Measurements from ENCODE around the gene AKNA. TPM values are rescaled to one million over a fixed set of nuclear protein-coding genes. Genes with fewer than 3 reads are reported as not detected.

Gene AKNA
- total RNA-seq, 2 experiments from 2014 or later = 107 to 118 TPM

DNA sequence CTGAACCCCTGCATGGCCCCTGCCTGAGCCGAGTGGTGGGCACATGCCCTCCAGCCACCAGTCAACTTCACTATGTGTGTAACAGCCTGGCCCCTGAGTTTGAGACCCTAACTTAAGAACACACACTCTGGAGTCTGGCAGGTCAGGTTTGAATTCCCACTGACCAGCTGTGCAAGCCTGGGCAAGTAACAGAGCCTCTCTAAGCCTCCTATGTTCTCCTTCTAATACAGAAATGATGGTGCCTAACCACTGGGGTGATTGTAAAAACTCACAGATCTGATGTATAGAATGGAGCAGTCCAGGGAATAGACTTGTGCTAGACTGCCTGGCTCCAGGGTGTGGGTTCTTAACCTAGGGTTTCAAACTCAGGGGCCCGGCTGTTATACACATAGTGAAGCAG lies 16.7 kb upstream of the AKNA start:
- Mint-ChIP-seq H3K4me3 (no peak overlapping the region), H3K36me3 (ENCODE audit: low read depth) (no peaks in the 10 kb centered on the region), H3K27ac (no peak overlapping the region), H3K27me3 (ENCODE audit: low read depth) (no peaks in the 10 kb centered on the region), H3K4me1 (ENCODE audit: low read depth) (peaks cover 5% of the 10 kb centered on the region), H3K9me3 (no peaks in the 10 kb centered on the region)
- DNase-seq = no peak
- intact Hi-C loops (cut with micrococcal nuclease) = loop anchor here (2.0 kb wide), 1 partner anchor 610 kb away; no protein-coding TSS in a partner anchor
- CTCF ChIA-PET = interaction anchor here (0.5 to 5.5 kb wide), 18 partner anchors 9 to 610 kb away, joined by 3 to 133 read pairs (median 10); partner anchors contain the start of gene ATP6V1G1

DNA sequence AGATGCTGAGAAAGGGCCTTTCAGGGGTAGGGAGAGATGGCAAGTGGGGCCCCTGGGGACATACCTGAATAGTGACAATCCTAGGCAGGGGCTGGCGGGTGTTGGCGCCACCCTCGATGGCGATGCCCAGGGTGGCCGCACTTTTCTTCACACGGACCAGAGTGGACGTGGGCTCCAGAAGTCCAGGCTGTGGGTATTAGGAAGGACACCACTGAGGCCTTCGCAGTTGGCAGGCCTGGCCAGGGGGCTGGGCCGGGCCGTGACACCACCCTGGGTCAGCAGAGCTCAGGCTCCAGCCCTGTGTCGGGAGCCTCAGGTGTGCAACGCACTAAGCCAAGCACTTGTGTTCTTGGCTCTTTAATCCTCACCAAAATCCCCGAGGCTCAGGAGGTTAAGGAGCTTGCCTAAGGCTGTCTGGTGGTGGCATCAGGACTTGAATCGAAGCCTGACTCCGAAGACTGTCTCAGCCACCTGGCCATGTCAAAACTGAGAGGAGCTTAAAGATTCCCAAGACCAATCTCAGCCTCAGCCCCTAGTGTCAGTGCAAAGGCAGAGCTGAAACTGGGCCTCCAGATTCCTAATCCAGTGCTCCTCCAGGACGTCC lies 15.5 kb upstream of the AKNA start:
- Mint-ChIP-seq H3K36me3 (ENCODE audit: low read depth) (no peaks in the 10 kb centered on the region), H3K4me3 (no peak overlapping the region), H3K27ac (no peak overlapping the region), H3K9me3 (no peaks in the 10 kb centered on the region), H3K27me3 (ENCODE audit: low read depth) (no peaks in the 10 kb centered on the region), H3K4me1 (ENCODE audit: low read depth) (peaks cover 5% of the 10 kb centered on the region)
- intact Hi-C loops (cut with micrococcal nuclease) = no loop called here
- CTCF ChIA-PET = interaction anchor here (0.5 to 5.2 kb wide), 5 partner anchors 19 to 259 kb away, joined by 3 to 32 read pairs (median 19); no protein-coding TSS in a partner anchor
- DNase-seq = no peak

DNA sequence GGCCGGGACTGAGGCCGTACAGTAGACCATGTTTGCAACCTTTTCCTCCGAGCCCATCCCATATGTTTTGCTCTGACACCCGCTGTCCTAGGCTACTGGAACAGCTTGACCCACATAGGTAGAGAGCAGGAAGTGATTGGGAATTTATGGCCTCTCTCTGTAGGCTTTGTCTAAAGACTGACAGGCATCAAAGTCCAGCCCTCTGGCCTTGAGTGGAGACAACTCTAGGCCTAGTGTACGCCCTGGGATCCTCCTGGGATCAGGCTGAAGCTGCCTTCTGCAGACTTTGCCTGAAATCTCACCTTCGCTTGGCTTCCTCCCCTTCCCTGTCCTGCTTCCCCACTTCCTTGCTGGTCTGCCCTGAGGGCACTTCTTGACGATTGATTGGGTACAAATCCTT lies 13.6 kb upstream of the AKNA start:
- CTCF ChIA-PET = interaction anchor here (1.5 to 2.7 kb wide), 2 partner anchors 106 to 251 kb away, joined by 6 to 19 read pairs; no protein-coding TSS in a partner anchor
- H3K27me3 Mint-ChIP-seq (ENCODE audit: low read depth) = no peaks in the 10 kb centered on the region
- H3K27ac Mint-ChIP-seq = no peak overlapping the region
- H3K36me3 Mint-ChIP-seq (ENCODE audit: low read depth) = peaks cover 10% of the 10 kb centered on the region
- no peak for DNase-seq
- intact Hi-C loops (cut with micrococcal nuclease) = no loop called here
- H3K9me3 Mint-ChIP-seq = no peaks in the 10 kb centered on the region
- peaks cover 20% of the 10 kb centered on the region for H3K4me1 Mint-ChIP-seq (ENCODE audit: low read depth)
- no peak overlapping the region for H3K4me3 Mint-ChIP-seq

DNA sequence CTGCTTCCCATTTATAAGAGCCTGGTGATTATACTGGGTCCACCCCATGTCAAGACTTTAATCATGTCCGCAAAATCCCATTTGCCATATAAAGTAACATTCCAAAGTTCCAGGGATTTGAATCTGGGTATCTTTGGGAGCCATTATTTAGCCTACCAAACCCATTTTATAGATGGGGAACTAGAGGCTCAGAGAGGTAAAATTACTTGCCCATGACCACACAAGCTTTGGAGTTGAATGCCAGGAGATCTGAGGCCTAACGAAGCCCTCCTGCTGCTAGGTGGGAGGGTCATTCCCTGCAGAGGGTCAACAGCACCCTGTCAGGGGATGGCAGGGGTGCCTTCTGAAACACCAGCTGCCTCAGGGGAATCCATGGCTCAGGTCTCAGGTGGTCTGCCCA lies 13.0 kb upstream of the AKNA start:
- intact Hi-C loops (cut with micrococcal nuclease) = no loop called here
- CTCF ChIA-PET = interaction anchor here (1.1 to 1.5 kb wide), 2 partner anchors 107 to 254 kb away, joined by 3 to 6 read pairs; no protein-coding TSS in a partner anchor
- Mint-ChIP-seq H3K36me3 (ENCODE audit: low read depth) (peaks cover 15% of the 10 kb centered on the region), H3K4me3 (no peak overlapping the region), H3K27ac (no peak overlapping the region), H3K9me3 (no peaks in the 10 kb centered on the region), H3K27me3 (ENCODE audit: low read depth) (no peaks in the 10 kb centered on the region), H3K4me1 (ENCODE audit: low read depth) (peaks cover 25% of the 10 kb centered on the region)
- no peak for DNase-seq

DNA sequence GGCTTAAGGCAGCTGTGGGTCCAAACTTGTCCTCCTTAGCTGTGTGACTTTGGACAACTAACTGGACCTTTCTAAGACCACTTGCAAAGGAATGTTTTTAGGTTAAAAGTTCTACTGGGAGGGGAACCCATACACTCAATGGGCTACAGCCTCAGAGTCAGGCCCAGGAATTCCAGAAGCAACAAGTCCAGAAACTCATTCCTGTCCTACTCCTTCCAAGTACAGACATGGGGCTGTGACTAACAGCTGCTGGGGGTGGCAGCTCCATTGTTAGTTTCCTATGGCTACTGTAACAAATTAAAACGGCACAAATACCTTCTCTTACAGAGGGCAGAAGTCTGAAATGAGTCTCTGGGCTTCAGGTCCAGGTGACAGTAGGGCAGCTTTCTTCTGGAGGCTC lies 12.4 kb upstream of the AKNA start:
- H3K9me3 Mint-ChIP-seq = no peaks in the 10 kb centered on the region
- peaks cover 26% of the 10 kb centered on the region for H3K4me1 Mint-ChIP-seq (ENCODE audit: low read depth)
- H3K27me3 Mint-ChIP-seq (ENCODE audit: low read depth) = no peaks in the 10 kb centered on the region
- H3K27ac Mint-ChIP-seq = no peak overlapping the region
- H3K36me3 Mint-ChIP-seq (ENCODE audit: low read depth) = peaks cover 18% of the 10 kb centered on the region
- DNase-seq = no peak
- CTCF ChIA-PET = interaction anchor here (1.1 to 1.5 kb wide), 3 partner anchors 107 to 255 kb away, joined by 3 to 6 read pairs (median 6); no protein-coding TSS in a partner anchor
- no peak overlapping the region for H3K4me3 Mint-ChIP-seq
- intact Hi-C loops (cut with micrococcal nuclease) = no loop called here

DNA sequence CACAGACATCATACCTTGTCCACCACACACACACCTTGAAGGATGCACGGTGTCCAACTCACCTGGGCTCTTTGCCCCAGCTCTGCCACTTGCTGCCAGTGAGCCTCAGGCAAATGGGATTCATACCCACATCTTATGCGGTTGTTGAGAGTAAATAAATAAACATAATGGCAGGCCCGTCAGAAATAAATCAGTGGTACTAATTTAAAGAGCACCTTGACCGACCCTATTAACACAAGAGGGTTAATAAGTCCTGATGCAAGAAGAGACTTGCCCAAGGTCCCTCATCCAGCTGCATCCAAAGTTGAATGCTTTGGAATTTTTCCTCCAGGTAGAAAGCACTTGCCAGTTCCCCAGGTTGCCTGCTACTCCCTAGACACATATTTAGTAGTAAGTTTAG lies 11.6 kb upstream of the AKNA start:
- H3K27ac Mint-ChIP-seq = no peak overlapping the region
- DNase-seq = no peak
- H3K9me3 Mint-ChIP-seq = no peaks in the 10 kb centered on the region
- intact Hi-C loops (cut with micrococcal nuclease) = loop anchor here (10.0 kb wide), 1 partner anchor 245 kb away; the partner anchor contains the start of gene COL27A1
- no peak overlapping the region for H3K4me3 Mint-ChIP-seq
- peaks cover 34% of the 10 kb centered on the region for H3K4me1 Mint-ChIP-seq (ENCODE audit: low read depth)
- CTCF ChIA-PET = interaction anchor here (1.2 kb wide), 1 partner anchor 254 kb away, joined by 6 read pairs; no protein-coding TSS in a partner anchor
- H3K27me3 Mint-ChIP-seq (ENCODE audit: low read depth) = no peaks in the 10 kb centered on the region
- peaks cover 23% of the 10 kb centered on the region for H3K36me3 Mint-ChIP-seq (ENCODE audit: low read depth)

DNA sequence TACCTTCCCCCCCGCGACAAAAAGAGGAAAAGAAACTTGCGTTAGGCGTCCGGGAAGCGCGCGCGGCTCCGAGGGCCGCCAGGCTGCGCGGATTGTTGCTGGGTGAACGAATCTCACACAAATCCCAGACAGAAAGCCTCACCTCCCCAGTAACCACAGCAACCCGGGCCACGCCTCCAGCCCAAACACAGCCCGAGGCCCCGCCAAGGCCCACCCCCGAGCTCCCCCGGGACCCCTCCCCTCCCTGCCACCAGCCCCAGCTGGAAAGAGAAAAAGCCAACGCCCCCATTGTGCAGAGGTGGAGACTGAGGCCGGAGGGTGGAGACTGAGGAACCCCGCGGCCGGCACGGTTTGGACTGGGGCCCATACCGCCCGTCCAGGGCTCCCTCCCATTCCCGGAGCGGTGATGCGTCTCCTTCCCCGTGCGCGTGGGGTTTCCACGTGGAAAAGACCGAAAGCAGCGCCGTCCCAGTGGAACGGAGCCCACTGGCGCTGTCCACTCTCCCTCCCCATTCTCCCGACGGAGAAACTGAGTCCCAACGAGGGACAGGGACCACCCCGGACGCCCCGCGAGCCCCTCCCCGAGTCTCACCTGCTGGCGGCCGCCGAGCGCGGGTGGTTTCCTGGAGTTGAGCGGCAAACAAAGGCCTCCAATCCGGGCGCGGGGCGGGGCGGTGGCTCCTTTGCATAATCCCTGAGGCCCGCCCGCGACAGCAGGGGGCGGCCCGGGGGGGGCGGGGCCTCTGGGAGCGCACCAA lies 10.2 kb upstream of the AKNA start:
- Mint-ChIP-seq H3K27me3 (ENCODE audit: low read depth) (no peaks in the 10 kb centered on the region), H3K36me3 (ENCODE audit: low read depth) (peaks cover 27% of the 10 kb centered on the region), H3K4me1 (ENCODE audit: low read depth) (peaks cover 46% of the 10 kb centered on the region), H3K9me3 (no peaks in the 10 kb centered on the region), H3K4me3 (peak overlapping the region; percentile 94), H3K27ac (peak overlapping the region; percentile 86)
- CTCF ChIA-PET = interaction anchor here (0.6 to 3.3 kb wide), 6 partner anchors 7 to 274 kb away, joined by 3 to 25 read pairs (median 4); partner anchors contain the start of gene AKNA
- intact Hi-C loops (cut with micrococcal nuclease) = loop anchor here (1.0 to 10.0 kb wide), 7 partner anchors 13 to 243 kb away; partner anchors contain the start of genes ATP6V1G1 and COL27A1
- peak; percentile 97 for DNase-seq

DNA sequence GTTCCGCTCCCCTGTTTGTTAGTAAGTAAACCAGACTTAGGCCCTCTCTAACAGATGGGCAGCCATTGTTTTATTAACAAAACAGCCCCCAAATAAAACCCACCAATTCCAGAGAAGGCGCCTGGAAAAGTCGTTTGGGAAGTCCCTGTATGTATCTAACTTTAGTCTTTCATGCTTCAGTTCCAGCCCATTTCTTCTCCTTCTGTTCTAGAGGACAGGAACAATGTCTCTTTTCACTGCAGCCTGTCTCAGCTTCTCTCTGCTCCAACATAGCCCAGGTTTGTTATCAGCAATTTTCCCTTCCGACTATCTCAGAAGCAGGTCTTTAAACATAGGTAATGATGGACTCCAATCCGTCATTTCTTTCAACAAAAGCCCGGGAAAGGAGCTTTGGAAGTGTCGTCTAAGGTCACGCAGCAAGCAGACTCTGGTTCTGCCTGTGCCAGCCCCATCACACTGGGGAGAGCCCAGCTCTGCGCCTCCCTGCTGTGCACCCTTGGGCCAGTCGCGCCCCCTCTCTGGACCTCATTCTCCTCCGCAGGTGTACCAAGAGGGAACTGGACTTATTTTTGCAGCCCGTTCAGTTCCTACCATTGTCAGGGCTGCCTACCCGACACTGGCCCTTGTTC lies 9.6 kb upstream of the AKNA start:
- peaks cover 31% of the 10 kb centered on the region for H3K36me3 Mint-ChIP-seq (ENCODE audit: low read depth)
- no peaks in the 10 kb centered on the region for H3K27me3 Mint-ChIP-seq (ENCODE audit: low read depth)
- no peaks in the 10 kb centered on the region for H3K9me3 Mint-ChIP-seq
- no peak for DNase-seq
- peaks cover 53% of the 10 kb centered on the region for H3K4me1 Mint-ChIP-seq (ENCODE audit: low read depth)
- CTCF ChIA-PET = interaction anchor here (0.6 to 3.3 kb wide), 7 partner anchors 8 to 275 kb away, joined by 3 to 25 read pairs (median 4); partner anchors contain the start of gene AKNA
- intact Hi-C loops (cut with micrococcal nuclease) = loop anchor here (1.0 to 10.0 kb wide), 2 partner anchors 58 to 243 kb away; partner anchors contain the start of gene COL27A1
- H3K4me3 Mint-ChIP-seq = peak overlapping the region; percentile 94
- H3K27ac Mint-ChIP-seq = peak overlapping the region; percentile 86

DNA sequence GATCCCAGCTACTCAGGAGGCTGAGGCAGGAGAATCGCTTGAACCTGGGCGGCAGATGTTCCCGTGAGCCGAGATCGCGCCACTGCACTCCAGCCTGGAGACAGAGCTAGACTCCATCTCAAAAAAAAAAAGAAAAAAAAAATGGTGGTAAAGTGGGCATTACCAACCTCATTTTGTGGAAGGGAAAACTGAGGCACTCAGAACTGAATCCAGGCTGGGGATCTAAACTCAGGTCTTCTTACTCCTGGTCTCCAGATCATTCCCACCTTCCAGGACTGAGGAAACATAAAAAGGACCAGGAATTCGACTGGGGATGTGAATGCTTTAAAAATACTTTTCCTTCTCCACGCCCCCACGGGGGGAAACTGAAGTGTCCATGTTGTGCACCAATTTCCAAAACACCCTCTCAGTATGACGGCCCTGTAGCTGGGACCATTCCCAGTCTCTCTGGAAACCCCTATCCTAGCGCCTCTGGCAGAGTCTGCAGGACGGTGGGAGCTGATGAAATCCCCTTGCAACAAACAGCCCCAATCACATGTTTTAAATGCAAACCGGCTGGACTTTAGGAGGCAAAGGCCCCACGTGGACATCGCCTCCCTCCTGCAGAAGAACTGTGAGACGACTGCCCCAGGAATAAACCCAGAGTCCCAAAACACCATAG lies 8.9 kb upstream of the AKNA start:
- no peaks in the 10 kb centered on the region for H3K9me3 Mint-ChIP-seq

DNA sequence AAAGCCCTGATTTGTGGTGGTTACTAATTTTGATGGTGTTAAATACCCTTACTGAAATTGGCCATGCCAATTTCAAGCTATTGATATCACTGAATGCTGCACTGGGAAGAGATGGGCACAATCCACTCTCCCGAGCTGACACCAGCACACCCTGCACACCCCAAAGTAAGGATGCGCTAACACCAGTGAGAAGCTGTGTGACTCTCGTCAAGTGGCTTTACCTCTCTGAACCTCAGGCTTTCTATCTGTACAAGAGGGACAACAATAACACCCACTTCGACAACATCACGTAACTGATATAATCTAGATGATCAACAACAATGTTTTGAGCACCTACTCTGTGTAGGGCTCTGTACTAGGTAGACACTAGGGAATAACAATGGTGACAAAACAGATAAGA lies 8.0 kb upstream of the AKNA start:
- H3K9me3 Mint-ChIP-seq = no peaks in the 10 kb centered on the region
- H3K27me3 Mint-ChIP-seq (ENCODE audit: low read depth) = no peaks in the 10 kb centered on the region
- peaks cover 65% of the 10 kb centered on the region for H3K4me1 Mint-ChIP-seq (ENCODE audit: low read depth)
- H3K4me3 Mint-ChIP-seq = peak overlapping the region; percentile 59
- DNase-seq = no peak
- CTCF ChIA-PET = interaction anchor here (0.9 to 3.3 kb wide), 7 partner anchors 9 to 56 kb away, joined by 3 to 25 read pairs (median 4); partner anchors contain the start of gene AKNA
- intact Hi-C loops (cut with micrococcal nuclease) = loop anchor here (10.0 kb wide), 1 partner anchor 241 kb away; the partner anchor contains the start of gene COL27A1
- peak overlapping the region; percentile 82 for H3K27ac Mint-ChIP-seq
- H3K36me3 Mint-ChIP-seq (ENCODE audit: low read depth) = peaks cover 33% of the 10 kb centered on the region

More for the DNA sequence above, 8.9 kb upstream of the AKNA start:
- H3K27ac Mint-ChIP-seq = peak overlapping the region; percentile 82
- no peaks in the 10 kb centered on the region for H3K27me3 Mint-ChIP-seq (ENCODE audit: low read depth)
- intact Hi-C loops (cut with micrococcal nuclease) = loop anchor here (1.0 to 10.0 kb wide), 2 partner anchors 57 to 242 kb away; partner anchors contain the start of gene COL27A1
- CTCF ChIA-PET = interaction anchor here (0.6 to 3.3 kb wide), 7 partner anchors 9 to 257 kb away, joined by 3 to 25 read pairs (median 5); partner anchors contain the start of gene AKNA
- H3K36me3 Mint-ChIP-seq (ENCODE audit: low read depth) = peaks cover 32% of the 10 kb centered on the region
- no peak for DNase-seq
- H3K4me1 Mint-ChIP-seq (ENCODE audit: low read depth) = peaks cover 58% of the 10 kb centered on the region
- H3K4me3 Mint-ChIP-seq = peak overlapping the region; percentile 94

DNA sequence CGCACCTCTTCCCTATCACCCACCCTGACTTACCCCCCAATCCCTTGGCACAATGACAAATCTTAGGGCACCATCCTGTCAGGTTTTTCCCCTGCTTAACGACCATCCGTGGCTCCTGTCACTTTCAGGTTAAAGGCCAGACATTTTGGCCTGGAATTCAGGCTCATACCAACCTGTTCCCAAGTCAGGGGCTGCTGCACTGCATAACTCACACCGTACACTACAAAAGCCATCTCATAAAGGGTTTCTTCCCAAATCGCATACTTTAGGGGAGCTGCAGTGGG lies 7.5 kb upstream of the AKNA start:
- CTCF ChIA-PET = interaction anchor here (0.9 to 3.3 kb wide), 9 partner anchors 8 to 56 kb away, joined by 3 to 25 read pairs (median 6); partner anchors contain the start of gene AKNA
- Mint-ChIP-seq H3K27me3 (ENCODE audit: low read depth) (no peaks in the 10 kb centered on the region), H3K9me3 (no peaks in the 10 kb centered on the region), H3K27ac (peak overlapping the region; percentile 82), H3K36me3 (ENCODE audit: low read depth) (peaks cover 36% of the 10 kb centered on the region), H3K4me1 (ENCODE audit: low read depth) (peaks cover 70% of the 10 kb centered on the region), H3K4me3 (peak overlapping the region; percentile 59)
- intact Hi-C loops (cut with micrococcal nuclease) = loop anchor here (10.0 kb wide), 1 partner anchor 240 kb away; the partner anchor contains the start of gene COL27A1
- DNase-seq = no peak
